H1 (cell line): ENCODE data around the gene IFNL2.

Experiments used
- CEBPB ChIP-seq: IDR thresholded peaks from 2 replicates; pipeline ENCODE4 v1.6.1; 2012; ENCODE audit warnings: low read depth, low read length
- CHD2 ChIP-seq: IDR thresholded peaks from 2 replicates; pipeline ENCODE4 v1.6.1; 2012; ENCODE audit warnings: low read length, improper control_type of control experiment
- POLR2A ChIP-seq, 2 experiments: IDR thresholded peaks; 1 replicate in 1 of 2; 2 replicates in 1 of 2; pipeline ENCODE4 v1.6.1; 2011; ENCODE audit warnings: low read depth in 2 of 2, low read length in 2 of 2, mild to moderate bottlenecking in 2 of 2; ENCODE audit errors: control extremely low read depth in 1 of 2
- YY1 ChIP-seq: IDR thresholded peaks from 2 replicates; pipeline ENCODE4 v1.6.1; 2011; ENCODE audit warnings: low read depth, mild to moderate bottlenecking, low read length
- TF ChIP-seq, protein P1 (sequence below), 3 experiments: IDR thresholded peaks; 1 replicate in 2 of 3; 2 replicates in 1 of 3; pipeline versions ENCODE4 v1.5.1 to v1.6.1; 2011; ENCODE audit warnings: low read length in 3 of 3, mild to moderate bottlenecking in 3 of 3, inconsistent platforms in 2 of 3, low read depth in 1 of 3, moderate library complexity in 1 of 3; ENCODE audit not compliant: insufficient read depth in 1 of 3; ENCODE audit errors: control extremely low read depth in 1 of 3

DNA sequence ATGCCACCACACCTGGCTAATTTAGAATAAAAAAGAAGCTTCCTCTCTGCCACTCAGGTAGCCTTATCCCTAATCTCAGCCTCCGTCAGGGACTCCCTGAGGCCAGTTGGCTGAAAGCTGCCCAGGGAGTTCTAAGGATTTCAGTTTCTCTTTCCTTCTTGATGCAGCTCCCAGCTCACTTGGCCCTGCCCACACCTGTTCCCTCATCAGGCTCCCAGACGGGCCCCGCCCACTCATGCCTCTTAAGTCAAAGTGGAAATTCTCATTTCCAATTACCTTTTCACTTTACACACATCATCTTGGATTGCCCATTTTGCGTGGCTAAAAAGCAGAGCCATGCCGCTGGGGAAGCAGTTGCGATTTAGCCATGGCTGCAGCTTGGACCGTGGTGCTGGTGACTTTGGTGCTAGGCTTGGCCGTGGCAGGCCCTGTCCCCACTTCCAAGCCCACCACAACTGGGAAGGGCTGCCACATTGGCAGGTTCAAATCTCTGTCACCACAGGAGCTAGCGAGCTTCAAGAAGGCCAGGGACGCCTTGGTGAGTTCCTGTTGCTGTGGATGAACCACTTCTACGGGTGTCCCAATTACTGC is 28.0 kb downstream of the IFNL2 start, which contains the start of gene IFNL1:
- TF ChIP-seq, protein P1, sequence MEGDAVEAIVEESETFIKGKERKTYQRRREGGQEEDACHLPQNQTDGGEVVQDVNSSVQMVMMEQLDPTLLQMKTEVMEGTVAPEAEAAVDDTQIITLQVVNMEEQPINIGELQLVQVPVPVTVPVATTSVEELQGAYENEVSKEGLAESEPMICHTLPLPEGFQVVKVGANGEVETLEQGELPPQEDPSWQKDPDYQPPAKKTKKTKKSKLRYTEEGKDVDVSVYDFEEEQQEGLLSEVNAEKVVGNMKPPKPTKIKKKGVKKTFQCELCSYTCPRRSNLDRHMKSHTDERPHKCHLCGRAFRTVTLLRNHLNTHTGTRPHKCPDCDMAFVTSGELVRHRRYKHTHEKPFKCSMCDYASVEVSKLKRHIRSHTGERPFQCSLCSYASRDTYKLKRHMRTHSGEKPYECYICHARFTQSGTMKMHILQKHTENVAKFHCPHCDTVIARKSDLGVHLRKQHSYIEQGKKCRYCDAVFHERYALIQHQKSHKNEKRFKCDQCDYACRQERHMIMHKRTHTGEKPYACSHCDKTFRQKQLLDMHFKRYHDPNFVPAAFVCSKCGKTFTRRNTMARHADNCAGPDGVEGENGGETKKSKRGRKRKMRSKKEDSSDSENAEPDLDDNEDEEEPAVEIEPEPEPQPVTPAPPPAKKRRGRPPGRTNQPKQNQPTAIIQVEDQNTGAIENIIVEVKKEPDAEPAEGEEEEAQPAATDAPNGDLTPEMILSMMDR (IDR thresholded peaks at IDR 0.05; ENCODE audit: control extremely low read depth in 1 of 3, insufficient read depth in 1 of 3, low read depth in 1 of 3, low read length in 3 of 3), result no peak
- TF ChIP-seq YY1 (no peak), POLR2A (IDR thresholded peaks at IDR 0.05; ENCODE audit: control extremely low read depth in 1 of 2, low read depth in 2 of 2, low read length in 2 of 2) (no peak), CEBPB (no peak), CHD2 (no peak)
